Measurements from ENCODE around the gene RPS6KA2. TPM values are rescaled to one million over a fixed set of nuclear protein-coding genes. Genes with fewer than 3 reads are reported as not detected.

RPS6KA2 gene
- total RNA-seq, 2 experiments from 2014 or later: 1.6 to 1.9 TPM

DNA sequence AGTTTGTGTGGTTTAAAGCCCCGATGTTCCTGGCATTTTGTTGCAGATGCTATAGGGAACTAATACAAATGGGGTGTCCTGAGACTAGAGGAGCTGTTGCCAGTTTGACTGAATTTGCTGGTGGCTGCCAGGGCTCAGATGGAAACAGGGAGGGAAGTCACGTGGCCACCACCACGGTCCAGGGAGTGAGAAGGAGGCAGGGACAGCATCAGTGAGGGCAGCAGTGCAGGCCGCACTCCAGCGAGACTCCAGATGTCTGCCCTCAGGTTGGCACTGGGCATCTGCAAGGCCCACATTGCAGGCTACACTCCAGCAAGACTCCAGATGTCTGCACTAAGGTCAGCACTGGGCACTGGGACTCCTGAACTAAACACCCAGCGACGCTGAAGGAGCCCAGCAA is 126.8 kb downstream of the RPS6KA2 start:
- ATAC-seq: no peak
- CTCF ChIA-PET: no interaction called here

GRCh38 chr6:166499350-166500163 is 127.5 kb downstream of the RPS6KA2 start:
- Mint-ChIP-seq H3K27ac (no peak overlapping the region), H3K27me3 (ENCODE audit: low read depth) (no peaks in the 10 kb centered on the region), H3K4me3 (no peak overlapping the region), H3K9me3 (ENCODE audit: insufficient read depth) (no peaks in the 10 kb centered on the region), H3K36me3 (ENCODE audit: low read depth) (no peaks in the 10 kb centered on the region), H3K4me1 (ENCODE audit: low read depth) (no peaks in the 10 kb centered on the region)
- no peak for DNase-seq
- POLR2A ChIA-PET: no interaction called here
- no peak for ATAC-seq
- CTCF ChIA-PET: no interaction called here

More for the DNA sequence above, 126.8 kb downstream of the RPS6KA2 start:
- Mint-ChIP-seq H3K4me1 (ENCODE audit: low read depth) (no peaks in the 10 kb centered on the region), H3K27me3 (ENCODE audit: low read depth) (no peaks in the 10 kb centered on the region), H3K4me3 (no peak overlapping the region), H3K27ac (no peak overlapping the region), H3K9me3 (ENCODE audit: insufficient read depth) (no peaks in the 10 kb centered on the region), H3K36me3 (ENCODE audit: low read depth) (no peaks in the 10 kb centered on the region)
- DNase-seq: no peak
- POLR2A ChIA-PET: no interaction called here

- no peak for ATAC-seq
- POLR2A ChIA-PET: no interaction called here
- no peaks in the 10 kb centered on the region for H3K9me3 Mint-ChIP-seq (ENCODE audit: insufficient read depth)
- DNase-seq: no peak
- H3K4me1 Mint-ChIP-seq (ENCODE audit: low read depth): no peaks in the 10 kb centered on the region
- H3K27me3 Mint-ChIP-seq (ENCODE audit: low read depth): no peaks in the 10 kb centered on the region
- H3K27ac Mint-ChIP-seq: no peak overlapping the region
- H3K36me3 Mint-ChIP-seq (ENCODE audit: low read depth): no peaks in the 10 kb centered on the region
- no peak overlapping the region for H3K4me3 Mint-ChIP-seq
- CTCF ChIA-PET: no interaction called here
Observed at GRCh38 chr6:166498661-166499349, 128.2 kb downstream of the RPS6KA2 start.

GRCh38 chr6:166498228-166498627 is 128.8 kb downstream of the RPS6KA2 start:
- POLR2A ChIA-PET: no interaction called here
- Mint-ChIP-seq H3K27me3 (ENCODE audit: low read depth) (no peaks in the 10 kb centered on the region), H3K36me3 (ENCODE audit: low read depth) (no peaks in the 10 kb centered on the region), H3K27ac (no peak overlapping the region), H3K9me3 (ENCODE audit: insufficient read depth) (no peaks in the 10 kb centered on the region), H3K4me1 (ENCODE audit: low read depth) (no peaks in the 10 kb centered on the region), H3K4me3 (no peak overlapping the region)
- no peak for DNase-seq
- CTCF ChIA-PET: no interaction called here
- ATAC-seq: no peak

GRCh38 chr6:166497087-166497899 is 129.8 kb downstream of the RPS6KA2 start:
- no peaks in the 10 kb centered on the region for H3K27me3 Mint-ChIP-seq (ENCODE audit: low read depth)
- no peaks in the 10 kb centered on the region for H3K36me3 Mint-ChIP-seq (ENCODE audit: low read depth)
- no peaks in the 10 kb centered on the region for H3K4me1 Mint-ChIP-seq (ENCODE audit: low read depth)
- CTCF ChIA-PET: no interaction called here
- H3K27ac Mint-ChIP-seq: no peak overlapping the region
- no peaks in the 10 kb centered on the region for H3K9me3 Mint-ChIP-seq (ENCODE audit: insufficient read depth)
- no peak overlapping the region for H3K4me3 Mint-ChIP-seq
- DNase-seq: no peak
- POLR2A ChIA-PET: no interaction called here
- no peak for ATAC-seq

DNA sequence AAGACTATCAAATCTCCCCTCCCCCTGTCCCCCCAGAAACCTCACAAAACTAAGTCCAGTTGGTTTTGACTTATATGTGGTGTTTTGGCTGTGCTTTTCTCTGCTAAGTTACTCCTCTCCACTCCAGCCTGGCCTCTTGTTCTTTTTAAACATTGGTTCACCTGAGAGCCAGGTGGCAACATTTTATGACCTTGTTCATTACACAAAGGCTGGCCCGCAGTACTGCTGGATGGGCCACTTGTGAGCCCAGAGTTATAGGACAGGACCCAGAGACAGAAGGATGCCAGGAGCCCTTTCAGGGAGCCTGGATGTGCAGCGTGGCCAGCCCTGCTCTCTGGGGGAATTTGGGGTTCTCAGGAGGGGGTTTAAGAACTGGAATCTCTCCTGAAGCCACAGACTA is 130.6 kb downstream of the RPS6KA2 start:
- Mint-ChIP-seq H3K4me3 (no peak overlapping the region), H3K36me3 (ENCODE audit: low read depth) (no peaks in the 10 kb centered on the region), H3K27me3 (ENCODE audit: low read depth) (no peaks in the 10 kb centered on the region), H3K4me1 (ENCODE audit: low read depth) (no peaks in the 10 kb centered on the region), H3K9me3 (ENCODE audit: insufficient read depth) (no peaks in the 10 kb centered on the region), H3K27ac (no peak overlapping the region)
- POLR2A ChIA-PET: no interaction called here
- ATAC-seq: no peak
- CTCF ChIA-PET: no interaction called here
- DNase-seq: no peak

DNA sequence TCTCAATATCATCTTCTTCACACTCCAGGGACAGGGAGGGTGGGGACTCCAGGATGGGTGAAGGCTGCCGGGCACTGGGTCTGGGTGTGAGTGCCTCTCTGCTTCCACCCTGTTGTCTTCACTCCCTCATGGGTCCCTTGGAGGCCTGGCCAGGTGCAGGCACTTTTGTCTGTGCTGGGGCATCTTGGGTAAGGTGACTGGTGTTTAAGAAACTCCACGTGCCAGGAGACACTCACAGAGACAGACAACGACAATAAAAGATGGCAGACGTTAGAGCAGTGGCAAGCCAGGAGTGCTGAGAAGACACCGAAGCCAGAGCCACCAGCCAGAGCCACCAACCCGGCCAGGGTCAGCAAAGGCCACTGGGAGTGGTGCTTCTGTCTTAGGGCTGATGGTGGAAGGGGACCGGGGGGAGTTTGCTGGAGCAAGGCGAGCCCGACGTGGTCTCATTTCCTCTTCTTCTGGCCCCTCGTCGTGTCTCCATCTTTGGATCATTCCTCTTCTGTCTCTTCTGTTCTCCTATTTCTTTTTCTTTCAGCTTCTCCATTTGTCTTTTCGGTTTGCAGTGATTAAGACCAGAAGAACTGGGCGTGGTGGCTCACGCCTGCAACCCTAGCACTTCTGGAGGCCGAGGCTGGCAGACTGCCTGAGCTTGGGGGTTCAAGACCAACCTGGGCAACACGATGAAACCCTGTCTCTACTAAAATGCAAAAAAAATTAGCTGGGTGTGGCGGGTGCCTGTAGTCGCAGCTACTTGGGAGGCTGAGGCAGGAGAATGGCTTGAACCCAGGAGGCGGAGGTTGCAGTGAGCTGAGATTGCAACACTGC is 131.3 kb downstream of the RPS6KA2 start:
- no peaks in the 10 kb centered on the region for H3K36me3 Mint-ChIP-seq (ENCODE audit: low read depth)
- ATAC-seq: no peak
- CTCF ChIA-PET: no interaction called here
- H3K9me3 Mint-ChIP-seq (ENCODE audit: insufficient read depth): no peaks in the 10 kb centered on the region
- H3K27me3 Mint-ChIP-seq (ENCODE audit: low read depth): no peaks in the 10 kb centered on the region
- no peaks in the 10 kb centered on the region for H3K4me1 Mint-ChIP-seq (ENCODE audit: low read depth)
- no peak overlapping the region for H3K4me3 Mint-ChIP-seq
- H3K27ac Mint-ChIP-seq: no peak overlapping the region
- DNase-seq: no peak
- POLR2A ChIA-PET: no interaction called here

DNA sequence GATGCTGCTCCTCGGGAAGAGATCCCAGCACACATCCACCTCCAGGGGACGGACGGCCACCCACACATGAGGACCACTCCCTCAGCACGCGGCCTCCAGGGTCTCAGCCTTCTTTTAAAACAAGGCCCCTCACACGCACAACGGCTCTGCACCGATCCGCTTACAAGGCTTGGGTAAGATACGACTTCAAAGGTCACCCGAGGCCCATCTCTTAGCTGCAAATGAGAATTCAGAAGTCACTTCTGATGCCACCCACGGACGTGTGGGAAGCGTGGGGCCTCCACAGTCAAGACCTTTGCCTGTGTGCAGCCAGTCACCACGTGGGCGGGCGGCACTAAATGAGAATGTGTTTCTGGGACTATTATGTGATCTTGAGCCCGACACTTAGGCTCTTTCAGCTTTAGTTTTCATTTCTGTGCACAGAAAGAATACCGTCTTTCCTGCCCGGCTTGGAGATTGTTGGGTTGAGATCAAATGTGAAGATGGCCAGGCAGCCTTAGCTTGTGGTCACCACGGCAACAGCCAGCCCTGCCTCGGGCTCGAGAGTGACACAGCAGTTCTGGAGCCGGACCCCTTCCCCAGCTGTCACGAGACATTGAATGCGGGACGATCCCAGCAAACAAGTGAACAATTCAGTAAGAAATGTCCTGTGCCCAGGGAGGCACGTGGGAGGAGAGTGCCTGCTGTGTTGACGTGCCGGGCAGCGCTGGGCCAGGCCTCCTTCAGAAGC is 132.1 kb downstream of the RPS6KA2 start:
- H3K27ac Mint-ChIP-seq: no peak overlapping the region
- ChIA-PET POLR2A (no interaction called here), CTCF (no interaction called here)
- DNase-seq: no peak
- no peaks in the 10 kb centered on the region for H3K9me3 Mint-ChIP-seq (ENCODE audit: insufficient read depth)
- no peaks in the 10 kb centered on the region for H3K36me3 Mint-ChIP-seq (ENCODE audit: low read depth)
- no peaks in the 10 kb centered on the region for H3K27me3 Mint-ChIP-seq (ENCODE audit: low read depth)
- no peak for ATAC-seq
- H3K4me3 Mint-ChIP-seq: no peak overlapping the region
- H3K4me1 Mint-ChIP-seq (ENCODE audit: low read depth): no peaks in the 10 kb centered on the region

- Mint-ChIP-seq H3K27me3 (ENCODE audit: low read depth) (no peaks in the 10 kb centered on the region), H3K4me1 (ENCODE audit: low read depth) (no peaks in the 10 kb centered on the region), H3K36me3 (ENCODE audit: low read depth) (no peaks in the 10 kb centered on the region), H3K4me3 (no peak overlapping the region), H3K9me3 (ENCODE audit: insufficient read depth) (no peaks in the 10 kb centered on the region), H3K27ac (no peak overlapping the region)
- ChIA-PET CTCF (no interaction called here), POLR2A (no interaction called here)
- no peak for DNase-seq
- ATAC-seq: no peak
Observed at GRCh38 chr6:166494101-166494441, 133.0 kb downstream of the RPS6KA2 start.

GRCh38 chr6:166493427-166494100 is 133.5 kb downstream of the RPS6KA2 start:
- no peak overlapping the region for H3K27ac Mint-ChIP-seq
- H3K9me3 Mint-ChIP-seq (ENCODE audit: insufficient read depth): no peaks in the 10 kb centered on the region
- ATAC-seq: no peak
- H3K36me3 Mint-ChIP-seq (ENCODE audit: low read depth): peaks cover under 1% of the 10 kb centered on the region
- no peaks in the 10 kb centered on the region for H3K27me3 Mint-ChIP-seq (ENCODE audit: low read depth)
- no peak overlapping the region for H3K4me3 Mint-ChIP-seq
- peaks cover 3% of the 10 kb centered on the region for H3K4me1 Mint-ChIP-seq (ENCODE audit: low read depth)
- DNase-seq: no peak
- ChIA-PET CTCF (no interaction called here), POLR2A (no interaction called here)

Data from activated CD8-positive, alpha-beta T cell treated with anti-CD3 and anti-CD28 coated beads, Interleukin-2, amount 10 ng/mL, durations not matched to agents 7 days and 5 days (primary cell).